Stomach (tissue), 9 donors: ENCODE results near the gene HS6ST2. TPM values are rescaled to one million over a fixed set of nuclear protein-coding genes. Genes with fewer than 3 reads are reported as not detected.

ENCODE experiments used
- DNase-seq, 2 donors: peaks; one replicate each; pipeline versions ENCODE4 v3.0.0 to v3.0.0-alpha.2; 2013 to 2019
- H3K27ac ChIP-seq, 5 donors: fragments of 200-600 bp in 4 of 5; sonication (generic) in 4 of 5; one replicate each; pipeline ENCODE4 v1.5.1; 2013 to 2019; ENCODE audit warnings: mild to moderate bottlenecking in 1 of 5, moderate library complexity in 1 of 5
- H3K27me3 ChIP-seq, 3 donors: fragments of 200-600 bp; sonication (generic); one replicate each; pipeline ENCODE4 v1.5.1; 2017 to 2019; ENCODE audit warnings: mixed run types in 1 of 3
- H3K36me3 ChIP-seq, 4 donors: fragments of 200-600 bp; sonication (generic); 1 replicate in 3 of 4; 2 replicates in 1 of 4; pipeline ENCODE4 v1.5.1; 2016 to 2019
- H3K4me1 ChIP-seq, 4 donors: fragments of 200-600 bp; sonication (generic); one replicate each; pipeline ENCODE4 v1.5.1; 2016 to 2019
- H3K4me3 ChIP-seq, 4 donors: fragments of 200-600 bp; sonication (generic) in 3 of 4; one replicate each; pipeline ENCODE4 v1.5.1; 2016 to 2019; ENCODE audit warnings: mild to moderate bottlenecking in 1 of 4
- H3K9me3 ChIP-seq, 4 donors: fragments of 200-600 bp; sonication (generic); one replicate each; pipeline ENCODE4 v1.5.1; 2016 to 2019
- CTCF ChIP-seq, 7 experiments: fragments of 450-650 bp in 4 of 7; fragments of 200-600 bp in 3 of 7; sonication (generic) in 3 of 7; IDR thresholded peaks; one replicate each; pipeline ENCODE4 v1.5.1; 2016 to 2019; ENCODE audit warnings: antibody characterized with exemption in 7 of 7, control low read depth in 2 of 7, mild to moderate bottlenecking in 1 of 7
- EP300 ChIP-seq: sonication (generic); formaldehyde crosslinking; IDR thresholded peaks from one replicate; pipeline ENCODE4 v1.6.1; 2017; ENCODE audit warnings: antibody characterized with exemption
- POLR2A ChIP-seq, 4 donors: fragments of 450-650 bp; IDR thresholded peaks; one replicate each; pipeline ENCODE4 v1.6.1; 2016; ENCODE audit warnings: antibody characterized with exemption in 4 of 4, control low read depth in 2 of 4, mild to moderate bottlenecking in 1 of 4, moderate library complexity in 1 of 4
- POLR2AphosphoS5 ChIP-seq, 3 donors: sonication (generic); formaldehyde crosslinking; IDR thresholded peaks; one replicate each; pipeline ENCODE4 v1.6.1; 2016; ENCODE audit warnings: antibody characterized with exemption in 3 of 3
- WGBS, 5 donors: extraction: QIAGEN DNeasy Blood & Tissue Kit in 3 of 5; methylation state at CpG; one replicate each; pipeline versions ENCODE4 v1.1.5 to v1.1.7; 2013 to 2018; 5-methylcytosine and 5-hydroxymethylcytosine counted together
- intact Hi-C: fragments of 100-400 bp; cut with DNase I; formaldehyde crosslinking; loops from one replicate; pipeline ENCODE4 v1.15.1; 2023; ENCODE audit warnings: low total_unique reads
- polyA plus RNA-seq, 3 donors: library from polyadenylated mRNA; stranded (reverse); fragments of 200-250 nt; gene quantifications; one replicate each; pipeline ENCODE4 v1.2.3, GENCODE V29; 2013
- total RNA-seq, 5 donors: library from RNA; depleted of rRNA; stranded (reverse); fragments of >200 nt; gene quantifications; one replicate each; pipeline versions ENCODE4 v1.1.0 to v1.2.3, GENCODE V29; 2014 to 2016
- donor health status: healthy with polysubstance abuse.
- donor health status: Bipolar disorder and iron deficiency.
- donor health status: healthy.

The HS6ST2 gene
- total and polyA plus RNA-seq, 8 donors: 0.25 to 4.0 (median 0.89) TPM; not detected in 1

GRCh38 chrX:132790329-132790728 is 168.1 kb downstream of the HS6ST2 start:
- intact Hi-C loops: no loop called here
- TF ChIP-seq EP300: no peak
- no peak for TF ChIP-seq CTCF (IDR thresholded peaks at IDR 0.05)
- WGBS, 5 donors: 65 to 93% (median 86%) methylated on average over 2 of the region's 2 CpGs

GRCh38 chrX:132786217-132786616 is 172.2 kb downstream of the HS6ST2 start:
- intact Hi-C loops: no loop called here
- H3K27me3 ChIP-seq: peaks cover 0 to 3% (median 0%) of the 10 kb centered on the region in 3 donors
- TF ChIP-seq POLR2A (IDR thresholded peaks at IDR 0.05): no peak
- TF ChIP-seq CTCF (IDR thresholded peaks at IDR 0.05): no peak
- TF ChIP-seq POLR2AphosphoS5 (IDR thresholded peaks at IDR 0.05): no peak
- no peak for TF ChIP-seq EP300
- no peaks in the 10 kb centered on the region for H3K9me3 ChIP-seq
- H3K27ac ChIP-seq: no peak overlapping the region
- no peak overlapping the region for H3K4me3 ChIP-seq
- no peaks in the 10 kb centered on the region for H3K4me1 ChIP-seq
- no peaks in the 10 kb centered on the region for H3K36me3 ChIP-seq
- 58 to 94% (median 88%) methylated on average over 1 of the region's 1 CpG for WGBS, 5 donors
- DNase-seq: no peak

More at GRCh38 chrX:132790329-132790728, 168.1 kb downstream of the HS6ST2 start:
- Histone ChIP-seq H3K36me3 (no peaks in the 10 kb centered on the region), H3K4me3 (no peak overlapping the region), H3K27me3 (no peaks in the 10 kb centered on the region), H3K9me3 (no peaks in the 10 kb centered on the region), H3K4me1 (no peaks in the 10 kb centered on the region), H3K27ac (no peak overlapping the region)
- DNase-seq: no peak

- Histone ChIP-seq H3K27me3 (peaks cover 0 to 9% (median 0%) of the 10 kb centered on the region in 3 donors), H3K4me3 (no peak overlapping the region), H3K36me3 (no peaks in the 10 kb centered on the region), H3K9me3 (no peaks in the 10 kb centered on the region), H3K4me1 (no peaks in the 10 kb centered on the region), H3K27ac (no peak overlapping the region)
- TF ChIP-seq POLR2A (IDR thresholded peaks at IDR 0.05): no peak
- TF ChIP-seq CTCF (IDR thresholded peaks at IDR 0.05): no peak
- TF ChIP-seq POLR2AphosphoS5 (IDR thresholded peaks at IDR 0.05): no peak
- TF ChIP-seq EP300: no peak
- intact Hi-C loops: no loop called here
- no peak for DNase-seq
These were observed 179.5 kb downstream of the HS6ST2 start for GRCh38 chrX:132778917-132779316.

- no peaks in the 10 kb centered on the region for H3K9me3 ChIP-seq
- H3K27ac ChIP-seq: no peak overlapping the region
- no peaks in the 10 kb centered on the region for H3K36me3 ChIP-seq
- intact Hi-C loops: no loop called here
- 63 to 77% (median 74%) methylated on average over 6 of the region's 6 CpGs for WGBS, 5 donors
- no peaks in the 10 kb centered on the region for H3K4me1 ChIP-seq
- DNase-seq: no peak
- peaks cover 0 to 6% (median 0%) of the 10 kb centered on the region in 3 donors for H3K27me3 ChIP-seq
- no peak for TF ChIP-seq EP300
- TF ChIP-seq POLR2A (IDR thresholded peaks at IDR 0.05): no peak
- TF ChIP-seq CTCF (IDR thresholded peaks at IDR 0.05): no peak
- TF ChIP-seq POLR2AphosphoS5 (IDR thresholded peaks at IDR 0.05): no peak
- H3K4me3 ChIP-seq: no peak overlapping the region
These were observed 181.8 kb downstream of the HS6ST2 start for GRCh38 chrX:132776486-132777210.
